Measurements from ENCODE around the gene HIRIP3. TPM values are rescaled to one million over a fixed set of nuclear protein-coding genes. Genes with fewer than 3 reads are reported as not detected.

HIRIP3 gene
- total and polyA plus RNA-seq, 2 donors (not counting 3 experiments of a cell fraction or from before 2014, with no cell fraction given), result 6.7 to 8.6 TPM

- peaks cover 24 to 73% of the 10 kb centered on the region in 2 experiments for H3K36me3 ChIP-seq (ENCODE audit: control insufficient read depth in 2 of 2, extremely low read depth in 1 of 2, insufficient read depth in 2 of 2, low read length in 2 of 2)
- FAIRE-seq, result no peak
- H4K20me1 ChIP-seq (replicated peaks; ENCODE audit: control insufficient read depth, extremely low read depth, insufficient read depth, low read length), result no peaks in the 10 kb centered on the region
- H3K27ac ChIP-seq (ENCODE audit: insufficient read depth, low read depth, low read length), result no peak overlapping the region
- BruUV-seq (replicated peaks), result no TSS peak
- intact Hi-C loops (cut with micrococcal nuclease) (no loop called here), dilution Hi-C loops (cut with MboI; ENCODE audit: extremely low pct_ligation_motif_present, low sequenced_read_pairs) (loop anchor here (10.0 kb wide), 1 partner anchor 185 kb away; the partner anchor contains the start of gene MAZ)
- no peak overlapping the region for H2AFZ ChIP-seq (ENCODE audit: low read depth, low read length)
- H3K4me2 ChIP-seq (ENCODE audit: insufficient read depth, low read length), result no peak overlapping the region
- H3K4me3 ChIP-seq (replicated peaks in 1 of 3; ENCODE audit: insufficient read depth in 1 of 3, low read depth in 1 of 3, low read length in 3 of 3), result no peak overlapping the region
- H3K27me3 ChIP-seq (ENCODE audit: control insufficient read depth in 2 of 2, insufficient read depth in 2 of 2, low read length in 2 of 2), result no peaks in the 10 kb centered on the region
- no peak for TF ChIP-seq GATA2 (IDR thresholded peaks at IDR 0.05; ENCODE audit: insufficient read depth, insufficient read length, low read depth, low read length)
- CTCF ChIA-PET, result interaction anchor here (1.4 kb wide), 1 partner anchor 142 kb away, joined by 3 read pairs; no protein-coding TSS in a partner anchor
- no peaks in the 10 kb centered on the region for H3K79me2 ChIP-seq (ENCODE audit: control insufficient read depth, insufficient read depth, low read length)
- no peaks in the 10 kb centered on the region for H3K9me3 ChIP-seq (replicated peaks; ENCODE audit: control insufficient read depth, insufficient read depth, low read length)
- H3K4me1 ChIP-seq (ENCODE audit: control insufficient read depth, extremely low read depth, insufficient read depth, low read length), result peaks cover 10% of the 10 kb centered on the region
- H3K9ac ChIP-seq (replicated peaks; ENCODE audit: extremely low read depth, insufficient read depth, low read length), result no peak overlapping the region
- POLR2A ChIA-PET, result no interaction called here
- DNase-seq (ENCODE audit: low read depth, low spot score), result no peak
- H3K9me1 ChIP-seq (replicated peaks; ENCODE audit: control insufficient read depth, extremely low read depth, insufficient read depth, low read length), result no peaks in the 10 kb centered on the region
Observed at GRCh38 chr16:29990034-29990433, 5.4 kb downstream of the HIRIP3 start.

GRCh38 chr16:29989111-29989858 is 6.1 kb downstream of the HIRIP3 start:
- no peak overlapping the region for H3K27ac ChIP-seq (ENCODE audit: insufficient read depth, low read depth, low read length)
- no peak for DNase-seq (ENCODE audit: low read depth, low spot score)
- FAIRE-seq, result no peak
- H3K9ac ChIP-seq (replicated peaks; ENCODE audit: extremely low read depth, insufficient read depth, low read length), result no peak overlapping the region
- H3K4me2 ChIP-seq (ENCODE audit: insufficient read depth, low read length), result no peak overlapping the region
- CTCF ChIA-PET, result interaction anchor here (1.4 kb wide), 1 partner anchor 141 kb away, joined by 3 read pairs; no protein-coding TSS in a partner anchor
- peaks cover 30 to 80% of the 10 kb centered on the region in 2 experiments for H3K36me3 ChIP-seq (ENCODE audit: control insufficient read depth in 2 of 2, extremely low read depth in 1 of 2, insufficient read depth in 2 of 2, low read length in 2 of 2)
- POLR2A ChIA-PET, result interaction anchor here (1.1 kb wide), 1 partner anchor 16 kb away, joined by 3 read pairs; the partner anchor contains the start of gene TAOK2
- H3K79me2 ChIP-seq (ENCODE audit: control insufficient read depth, insufficient read depth, low read length), result no peaks in the 10 kb centered on the region
- no TSS peak for BruUV-seq (replicated peaks)
- dilution Hi-C loops (cut with MboI; ENCODE audit: extremely low pct_ligation_motif_present, low sequenced_read_pairs), result no loop called here
- no peak for TF ChIP-seq POLR2A (IDR thresholded peaks at IDR 0.05; ENCODE audit: low read depth, low read length)
- no peak for TF ChIP-seq JUN (IDR thresholded peaks at IDR 0.05; ENCODE audit: borderline replicate concordance, insufficient read depth, insufficient read length, low read depth)
- no peak for TF ChIP-seq POLR2AphosphoS5 (IDR thresholded peaks at IDR 0.05; ENCODE audit: insufficient read depth, low read depth, low read length)
- no peak for TF ChIP-seq GATA2 (IDR thresholded peaks at IDR 0.05; ENCODE audit: insufficient read depth, insufficient read length, low read depth, low read length)
- TF ChIP-seq FOS (IDR thresholded peaks at IDR 0.05; ENCODE audit: borderline replicate concordance, insufficient read depth, low read length), result no peak
- no peak for TF ChIP-seq CTCF (IDR thresholded peaks at IDR 0.05; ENCODE audit: extremely low read depth in 1 of 2, insufficient read depth in 1 of 2, low read depth in 1 of 2, low read length in 2 of 2)
- H3K27me3 ChIP-seq (ENCODE audit: control insufficient read depth in 2 of 2, insufficient read depth in 2 of 2, low read length in 2 of 2), result no peaks in the 10 kb centered on the region
- no peaks in the 10 kb centered on the region for H3K9me1 ChIP-seq (replicated peaks; ENCODE audit: control insufficient read depth, extremely low read depth, insufficient read depth, low read length)
- H2AFZ ChIP-seq (ENCODE audit: low read depth, low read length), result no peak overlapping the region
- intact Hi-C loops (cut with micrococcal nuclease), result no loop called here
- peaks cover 3% of the 10 kb centered on the region for H3K4me1 ChIP-seq (ENCODE audit: control insufficient read depth, extremely low read depth, insufficient read depth, low read length)
- no peaks in the 10 kb centered on the region for H4K20me1 ChIP-seq (replicated peaks; ENCODE audit: control insufficient read depth, extremely low read depth, insufficient read depth, low read length)
- no peaks in the 10 kb centered on the region for H3K9me3 ChIP-seq (replicated peaks; ENCODE audit: control insufficient read depth, insufficient read depth, low read length)
- H3K4me3 ChIP-seq (replicated peaks in 1 of 3; ENCODE audit: insufficient read depth in 1 of 3, low read depth in 1 of 3, low read length in 3 of 3), result no peak overlapping the region
